Keratinocyte (primary cell): Measurements from ENCODE around the gene STON1. TPM values are rescaled to one million over a fixed set of nuclear protein-coding genes. Genes with fewer than 3 reads are reported as not detected.

ENCODE experiments used
- DNase-seq: peaks from one replicate; pipeline ENCODE4 v3.0.0-alpha.2; 2011; ENCODE audit warnings: low read depth, missing footprints, low spot score
- FAIRE-seq: peaks from 2 replicates; lab custom pipeline; 2011; peaks lifted over from hg19 to GRCh38; lab: Jason Lieb, UNC
- H2AFZ ChIP-seq: 2 replicates; pipeline ENCODE4 v1.6.0; 2012; ENCODE audit warnings: low read length, control low read depth, inconsistent platforms; ENCODE audit not compliant: control insufficient read depth
- H3K27ac ChIP-seq: 2 replicates; pipeline ENCODE4 v1.5.1; 2011; ENCODE audit warnings: low read length; ENCODE audit not compliant: control insufficient read depth, insufficient read depth
- H3K27me3 ChIP-seq: 3 replicates; pipeline ENCODE4 v1.6.0; 2011; ENCODE audit warnings: low read length; ENCODE audit not compliant: control insufficient read depth, insufficient read depth; ENCODE audit errors: extremely low read depth
- H3K36me3 ChIP-seq, 2 experiments: 2 replicates in 1 of 2; 3 replicates in 1 of 2; pipeline ENCODE4 v1.5.1; 2011; ENCODE audit warnings: low read length in 2 of 2, mild to moderate bottlenecking in 1 of 2; ENCODE audit not compliant: control insufficient read depth in 2 of 2, insufficient read depth in 2 of 2; ENCODE audit errors: extremely low read depth in 1 of 2
- H3K4me1 ChIP-seq: 3 replicates; pipeline ENCODE4 v1.5.1; 2011; ENCODE audit warnings: low read length; ENCODE audit not compliant: control insufficient read depth, insufficient read depth; ENCODE audit errors: extremely low read depth
- H3K4me2 ChIP-seq: 3 replicates; pipeline ENCODE4 v1.6.0; 2011; ENCODE audit warnings: low read depth, low read length; ENCODE audit not compliant: control insufficient read depth, insufficient read depth; ENCODE audit errors: extremely low read depth
- H3K4me3 ChIP-seq, 3 experiments: fragments of 200-600 bp in 1 of 3; sonication (generic) in 1 of 3; 2 replicates in 2 of 3; 3 replicates in 1 of 3; pipeline ENCODE4 v1.5.1; 2011 to 2016; ENCODE audit warnings: low read length in 3 of 3, mild to moderate bottlenecking in 3 of 3, control low read depth in 2 of 3, inconsistent platforms in 1 of 3, low read depth in 1 of 3, mixed read lengths in 1 of 3, mixed run types in 1 of 3, moderate library complexity in 1 of 3; ENCODE audit not compliant: control insufficient read depth in 2 of 3, insufficient read depth in 2 of 3; ENCODE audit errors: extremely low read depth in 1 of 3
- H3K79me2 ChIP-seq: 2 replicates; pipeline ENCODE4 v1.6.0; 2012; ENCODE audit warnings: low read length; ENCODE audit not compliant: control insufficient read depth, insufficient read depth
- H3K9ac ChIP-seq: 3 replicates; pipeline ENCODE4 v1.6.0; 2011; ENCODE audit warnings: low read length; ENCODE audit not compliant: control insufficient read depth, insufficient read depth; ENCODE audit errors: extremely low read depth
- H3K9me1 ChIP-seq: 3 replicates; pipeline ENCODE4 v1.6.0; 2011; ENCODE audit warnings: low read length; ENCODE audit not compliant: control insufficient read depth, insufficient read depth; ENCODE audit errors: extremely low read depth
- H3K9me3 ChIP-seq: 2 replicates; pipeline ENCODE4 v1.5.1; 2012; ENCODE audit warnings: low read depth, low read length; ENCODE audit not compliant: control insufficient read depth
- H4K20me1 ChIP-seq: 3 replicates; pipeline ENCODE4 v1.6.0; 2011; ENCODE audit warnings: low read length; ENCODE audit not compliant: control insufficient read depth, insufficient read depth; ENCODE audit errors: extremely low read depth
- EZH2 ChIP-seq: IDR thresholded peaks from one replicate; pipeline ENCODE4 v1.6.1; 2012; ENCODE audit warnings: inconsistent platforms, mild to moderate bottlenecking, low read length, moderate library complexity
- dilution Hi-C: fragments of 300-500 bp; cut with MboI; formaldehyde crosslinking; loops from one replicate; pipeline ENCODE4 v1.7.0; 2020; ENCODE audit warnings: low sequenced_read_pairs; ENCODE audit not compliant: extremely low pct_ligation_motif_present
- polyA plus RNA-seq, 5 experiments: library from polyadenylated mRNA; depleted of rRNA in 3 of 5; stranded (reverse) in 3 of 5; stranded (forward) in 1 of 5; unstranded in 1 of 5; fragments of >200 nt; gene quantifications; 1 replicate in 1 of 5; 2 replicates in 3 of 5; 3 replicates in 1 of 5; pipeline versions ENCODE4 v1.2.1 to v1.2.3, GENCODE V29; 2011 to 2012; ENCODE audit warnings: missing spikeins in 2 of 5, low read depth in 1 of 5, low replicate concordance in 1 of 5
- TF ChIP-seq, protein P1 (sequence below), 3 experiments: IDR thresholded peaks in 1 of 3; conservative IDR thresholded peaks in 1 of 3; optimal IDR thresholded peaks in 1 of 3; 2 replicates in 2 of 3; 3 replicates in 1 of 3; pipeline versions ENCODE3 to v1.5.1; 2011; ENCODE audit warnings: low read length in 3 of 3, mild to moderate bottlenecking in 3 of 3, moderate library complexity in 2 of 3, control low read depth in 1 of 3, inconsistent platforms in 1 of 3; ENCODE audit not compliant: insufficient read depth in 2 of 3; ENCODE audit errors: extremely low read depth in 1 of 3

STON1 gene
- polyA plus RNA-seq, 1 donor (not counting 4 experiments of a cell fraction or from before 2014, with no cell fraction given) = 1.2 TPM

DNA sequence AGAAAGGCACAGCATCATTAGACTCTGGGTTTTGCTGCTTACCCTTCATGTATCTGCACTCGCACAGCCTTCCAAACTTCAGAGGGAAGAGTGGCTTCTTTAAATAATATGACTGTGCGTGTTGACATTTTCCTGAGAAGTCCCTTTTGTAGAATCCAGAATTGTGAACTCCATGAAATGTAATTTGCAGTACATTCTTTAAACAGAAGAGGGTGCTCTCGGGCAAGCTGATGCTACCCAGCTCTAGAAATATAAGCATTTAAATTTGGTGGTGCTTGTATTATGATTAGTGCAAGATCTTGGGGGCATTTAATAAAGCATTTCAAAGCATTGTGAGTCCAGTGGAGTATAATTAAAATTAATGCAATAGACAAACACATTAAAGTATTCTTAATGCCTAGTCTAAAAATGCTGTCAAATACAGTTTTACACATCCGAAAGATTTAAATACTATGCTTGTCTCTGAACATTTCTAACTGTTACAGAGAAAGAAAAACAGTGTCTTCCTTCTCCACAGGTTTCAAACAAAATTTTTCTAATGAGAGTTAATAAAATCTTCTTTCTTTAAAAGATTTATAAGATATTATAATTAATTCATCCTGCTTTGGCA lies 70.4 kb downstream of the STON1 start:
- Histone ChIP-seq H3K9me1 (no peaks in the 10 kb centered on the region), H3K27ac (no peak overlapping the region), H3K9ac (no peak overlapping the region), H2AFZ (no peak overlapping the region), H3K4me3 (no peak overlapping the region), H3K4me2 (no peak overlapping the region), H3K27me3 (no peaks in the 10 kb centered on the region), H3K79me2 (no peaks in the 10 kb centered on the region), H3K36me3 (no peaks in the 10 kb centered on the region), H3K4me1 (no peaks in the 10 kb centered on the region), H4K20me1 (no peaks in the 10 kb centered on the region), H3K9me3 (no peaks in the 10 kb centered on the region)
- DNase-seq = no peak
- dilution Hi-C loops = no loop called here
- no peak for TF ChIP-seq EZH2
- TF ChIP-seq, protein P1, sequence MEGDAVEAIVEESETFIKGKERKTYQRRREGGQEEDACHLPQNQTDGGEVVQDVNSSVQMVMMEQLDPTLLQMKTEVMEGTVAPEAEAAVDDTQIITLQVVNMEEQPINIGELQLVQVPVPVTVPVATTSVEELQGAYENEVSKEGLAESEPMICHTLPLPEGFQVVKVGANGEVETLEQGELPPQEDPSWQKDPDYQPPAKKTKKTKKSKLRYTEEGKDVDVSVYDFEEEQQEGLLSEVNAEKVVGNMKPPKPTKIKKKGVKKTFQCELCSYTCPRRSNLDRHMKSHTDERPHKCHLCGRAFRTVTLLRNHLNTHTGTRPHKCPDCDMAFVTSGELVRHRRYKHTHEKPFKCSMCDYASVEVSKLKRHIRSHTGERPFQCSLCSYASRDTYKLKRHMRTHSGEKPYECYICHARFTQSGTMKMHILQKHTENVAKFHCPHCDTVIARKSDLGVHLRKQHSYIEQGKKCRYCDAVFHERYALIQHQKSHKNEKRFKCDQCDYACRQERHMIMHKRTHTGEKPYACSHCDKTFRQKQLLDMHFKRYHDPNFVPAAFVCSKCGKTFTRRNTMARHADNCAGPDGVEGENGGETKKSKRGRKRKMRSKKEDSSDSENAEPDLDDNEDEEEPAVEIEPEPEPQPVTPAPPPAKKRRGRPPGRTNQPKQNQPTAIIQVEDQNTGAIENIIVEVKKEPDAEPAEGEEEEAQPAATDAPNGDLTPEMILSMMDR (optimal IDR thresholded peaks at IDR 0.05 in 1 of 3, IDR thresholded peaks at IDR 0.05 in 1 of 3, conservative IDR thresholded peaks at IDR 0.05 in 1 of 3; ENCODE audit: extremely low read depth in 1 of 3, insufficient read depth in 2 of 3, low read length in 3 of 3) = peak in 2 of 3 experiments; percentile 50 to 56
- FAIRE-seq = peak; percentile 26

DNA sequence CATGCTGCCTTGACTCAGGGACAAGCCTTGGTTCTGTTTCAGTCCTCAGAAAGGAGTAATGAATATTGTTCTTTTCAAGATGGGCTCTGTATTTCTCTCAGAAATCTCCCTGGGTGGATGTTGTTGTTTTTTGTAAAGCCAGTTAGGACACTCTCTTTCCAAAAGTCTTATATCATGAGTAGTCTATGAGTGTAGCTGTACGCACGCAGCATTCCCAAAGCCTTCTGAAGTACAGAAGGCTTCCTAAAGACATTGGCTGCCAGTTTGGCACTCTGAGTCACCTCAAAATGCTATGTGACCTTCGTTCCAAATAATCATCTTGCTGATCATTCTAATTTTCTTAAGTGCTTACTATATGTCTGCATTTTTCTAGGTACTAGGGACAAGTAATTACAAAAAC lies 71.0 kb downstream of the STON1 start:
- Histone ChIP-seq H4K20me1 (no peaks in the 10 kb centered on the region), H3K36me3 (no peaks in the 10 kb centered on the region), H3K27ac (no peak overlapping the region), H3K4me3 (no peak overlapping the region), H3K9ac (no peak overlapping the region), H3K27me3 (no peaks in the 10 kb centered on the region), H2AFZ (no peak overlapping the region), H3K4me2 (no peak overlapping the region), H3K79me2 (no peaks in the 10 kb centered on the region), H3K4me1 (no peaks in the 10 kb centered on the region), H3K9me1 (no peaks in the 10 kb centered on the region), H3K9me3 (no peaks in the 10 kb centered on the region)
- no peak for TF ChIP-seq EZH2
- TF ChIP-seq, protein P1 (optimal IDR thresholded peaks at IDR 0.05 in 1 of 3, IDR thresholded peaks at IDR 0.05 in 1 of 3, conservative IDR thresholded peaks at IDR 0.05 in 1 of 3; ENCODE audit: extremely low read depth in 1 of 3, insufficient read depth in 2 of 3, low read length in 3 of 3) = no peak
- FAIRE-seq (peak; percentile 5), DNase-seq (no peak)
- dilution Hi-C loops = no loop called here
